Measurements from ENCODE around the gene SUSD3.

The SUSD3 gene

DNA sequence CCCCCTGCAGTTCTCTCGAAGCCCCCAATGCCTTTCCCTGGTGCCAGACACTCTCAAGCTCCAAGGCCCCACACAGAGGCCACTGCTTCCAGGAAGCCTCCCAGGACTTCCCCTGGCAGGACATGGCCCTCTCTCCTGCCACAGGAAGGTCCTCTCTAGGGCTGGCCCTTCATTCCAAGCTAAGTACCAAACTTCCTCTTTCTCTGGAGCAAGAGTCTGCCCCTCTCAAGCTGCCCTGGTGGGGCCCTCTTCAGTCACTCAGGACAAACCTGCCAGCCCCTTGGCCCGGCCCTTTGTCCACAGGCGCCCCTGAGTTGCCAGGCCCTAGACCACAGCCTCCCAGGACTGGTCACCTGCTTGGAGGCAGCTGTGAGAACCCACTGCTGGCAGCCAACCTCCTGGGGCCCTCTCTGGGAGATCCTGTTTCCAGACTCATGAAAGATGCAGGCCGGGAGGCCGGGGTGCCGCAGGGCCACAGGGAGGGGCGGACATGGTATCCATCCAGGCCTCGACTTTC is 69.0 kb downstream of the SUSD3 start:
- TF ChIP-seq, protein P1, sequence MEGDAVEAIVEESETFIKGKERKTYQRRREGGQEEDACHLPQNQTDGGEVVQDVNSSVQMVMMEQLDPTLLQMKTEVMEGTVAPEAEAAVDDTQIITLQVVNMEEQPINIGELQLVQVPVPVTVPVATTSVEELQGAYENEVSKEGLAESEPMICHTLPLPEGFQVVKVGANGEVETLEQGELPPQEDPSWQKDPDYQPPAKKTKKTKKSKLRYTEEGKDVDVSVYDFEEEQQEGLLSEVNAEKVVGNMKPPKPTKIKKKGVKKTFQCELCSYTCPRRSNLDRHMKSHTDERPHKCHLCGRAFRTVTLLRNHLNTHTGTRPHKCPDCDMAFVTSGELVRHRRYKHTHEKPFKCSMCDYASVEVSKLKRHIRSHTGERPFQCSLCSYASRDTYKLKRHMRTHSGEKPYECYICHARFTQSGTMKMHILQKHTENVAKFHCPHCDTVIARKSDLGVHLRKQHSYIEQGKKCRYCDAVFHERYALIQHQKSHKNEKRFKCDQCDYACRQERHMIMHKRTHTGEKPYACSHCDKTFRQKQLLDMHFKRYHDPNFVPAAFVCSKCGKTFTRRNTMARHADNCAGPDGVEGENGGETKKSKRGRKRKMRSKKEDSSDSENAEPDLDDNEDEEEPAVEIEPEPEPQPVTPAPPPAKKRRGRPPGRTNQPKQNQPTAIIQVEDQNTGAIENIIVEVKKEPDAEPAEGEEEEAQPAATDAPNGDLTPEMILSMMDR (IDR thresholded peaks at IDR 0.05): no peak

DNA sequence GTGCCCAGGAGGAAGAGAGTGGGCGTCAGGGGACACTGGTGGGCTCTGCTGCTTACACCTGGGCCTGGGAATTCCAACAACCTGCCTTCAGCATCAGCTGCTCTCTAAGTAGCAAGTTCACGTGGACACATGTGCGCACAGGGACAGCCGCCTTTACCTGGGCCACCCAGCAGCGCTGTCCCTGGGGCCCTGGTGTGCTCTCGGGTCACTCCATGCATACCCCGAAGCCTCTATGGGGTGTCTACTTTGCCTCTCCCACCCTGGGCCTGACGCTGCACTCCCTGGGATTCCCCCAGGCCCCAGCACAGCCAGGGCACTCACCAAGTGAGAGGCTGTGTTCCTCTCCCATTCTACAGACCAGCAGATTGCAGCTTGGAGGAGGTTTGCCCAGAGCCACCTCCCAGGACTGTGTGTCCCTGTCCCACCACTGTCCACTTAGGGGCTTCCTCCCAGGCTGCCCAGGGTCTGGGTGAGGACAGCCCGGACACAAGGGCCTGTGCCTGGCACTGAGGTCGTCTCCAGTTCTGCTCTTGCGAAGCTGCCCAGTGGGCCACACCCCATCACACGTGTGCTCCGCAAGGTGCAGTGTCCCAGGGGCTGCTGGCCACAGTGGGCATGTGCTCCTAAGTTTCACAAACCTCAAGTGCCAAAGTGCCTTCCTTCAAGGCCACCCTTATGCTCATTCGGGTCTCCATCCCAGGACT is 69.7 kb downstream of the SUSD3 start:
- TF ChIP-seq, protein P1 (IDR thresholded peaks at IDR 0.05): no peak

DNA sequence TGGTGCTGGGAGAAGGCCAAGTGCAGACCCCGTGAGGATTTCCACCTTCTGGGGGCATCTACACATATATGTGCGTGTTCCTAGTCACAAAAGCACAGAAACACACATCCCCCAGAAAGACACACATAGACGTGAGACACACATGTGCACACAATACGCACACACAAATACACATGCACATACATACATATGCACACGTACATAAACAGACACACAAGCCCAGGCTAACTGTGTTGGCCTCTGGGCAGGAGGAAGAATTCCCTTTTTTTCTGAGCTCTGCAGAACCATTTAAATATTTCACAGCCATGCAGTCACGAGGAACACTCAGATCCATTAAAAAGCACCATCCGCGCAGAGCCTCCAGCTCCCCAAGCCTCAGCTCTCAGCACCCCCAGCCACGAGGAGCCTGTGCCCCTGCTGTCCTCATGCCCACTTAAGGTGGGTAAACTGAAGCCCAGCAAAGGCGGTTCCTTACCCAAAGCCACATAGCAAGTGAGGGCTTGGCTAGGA is 70.3 kb downstream of the SUSD3 start:
- TF ChIP-seq, protein P1 (IDR thresholded peaks at IDR 0.05): no peak

DNA sequence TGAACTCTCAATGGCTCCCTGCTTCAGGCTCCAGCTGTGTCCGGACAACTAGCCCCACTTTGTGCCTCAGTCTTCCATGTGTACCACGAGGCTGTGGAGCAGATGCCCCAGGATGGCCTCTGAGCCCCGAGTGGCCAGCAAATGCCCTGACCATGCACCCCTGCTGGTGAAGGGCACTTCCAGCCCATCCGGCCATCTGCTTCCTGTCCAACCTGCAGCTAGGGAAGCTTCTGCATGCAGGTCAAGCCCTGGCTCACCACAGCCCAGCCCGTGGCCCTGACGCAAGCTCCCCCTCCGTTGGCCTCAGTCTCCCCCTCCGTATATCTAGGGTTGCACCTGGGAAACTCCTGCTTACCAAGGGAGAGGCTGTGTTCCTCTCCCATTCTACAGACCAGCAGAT is 70.8 kb downstream of the SUSD3 start:
- TF ChIP-seq, protein P1 (IDR thresholded peaks at IDR 0.05): no peak

DNA sequence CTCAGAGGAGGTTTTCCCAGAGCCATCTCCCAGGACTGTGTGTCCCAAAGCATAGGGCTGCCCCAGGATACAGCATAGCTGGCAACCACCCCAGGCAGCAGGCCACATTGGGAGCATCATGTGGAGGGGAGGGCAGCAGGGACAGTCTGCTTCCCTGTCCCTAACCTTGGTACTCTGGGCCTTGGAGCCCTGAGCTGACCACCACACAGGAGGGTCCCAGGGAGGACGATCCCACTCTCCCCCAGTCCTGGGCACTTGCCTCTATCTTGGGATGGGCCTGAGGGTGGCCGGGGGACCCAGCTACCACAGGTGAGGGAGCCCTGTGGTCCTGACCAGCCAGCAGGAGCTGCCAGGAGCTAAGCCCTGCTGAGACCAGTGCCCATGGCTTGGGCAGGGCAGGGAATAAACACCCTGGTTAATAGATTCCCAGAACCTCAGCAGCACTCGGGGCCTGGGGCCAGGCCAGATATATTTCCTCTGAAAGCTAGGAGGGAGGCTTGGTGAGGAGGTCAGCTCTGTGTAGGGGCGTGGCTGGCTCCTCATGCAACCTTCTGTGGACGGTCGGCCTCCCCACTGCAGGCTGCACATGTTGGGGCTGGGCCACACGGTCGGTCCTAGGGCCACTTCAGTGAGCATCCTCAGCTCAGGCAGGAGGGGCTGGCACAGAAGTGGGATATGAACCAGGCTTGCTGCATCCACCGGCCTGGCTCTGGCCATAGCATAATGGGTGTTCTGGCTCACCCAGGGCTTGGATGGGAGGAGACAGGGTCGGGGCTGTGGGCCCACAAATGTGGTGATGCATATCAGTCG is 71.4 kb downstream of the SUSD3 start:
- TF ChIP-seq, protein P1 (IDR thresholded peaks at IDR 0.05): no peak

DNA sequence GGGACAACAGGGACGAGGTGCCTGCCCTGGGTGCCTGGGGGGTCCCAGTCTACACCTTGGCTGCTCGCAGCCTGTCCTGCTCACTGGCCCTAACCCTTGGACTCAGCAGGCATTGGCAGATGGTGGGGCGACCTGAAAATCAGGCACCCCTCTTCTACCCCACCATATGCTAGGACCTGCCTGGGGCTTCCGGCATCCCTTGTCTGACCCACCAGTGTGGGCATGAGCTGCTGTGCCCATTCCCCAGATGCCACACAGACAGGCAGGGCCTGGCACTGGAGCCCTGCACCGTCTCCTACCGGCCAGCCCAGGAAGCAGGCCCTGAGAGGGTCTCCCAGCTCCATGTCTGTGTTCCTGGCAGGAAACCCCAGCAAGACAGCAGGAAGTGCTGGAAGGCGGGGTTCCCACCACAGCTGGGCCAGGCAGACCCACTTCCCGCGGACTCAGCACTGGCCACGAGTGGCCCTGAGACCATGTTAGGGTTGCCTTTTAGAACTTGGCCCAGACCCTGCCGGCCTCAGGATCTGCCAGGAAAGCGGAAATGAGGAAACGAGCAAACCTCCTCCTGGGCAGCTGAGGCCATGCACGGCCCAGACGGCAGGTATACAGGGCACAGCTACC is 72.5 kb downstream of the SUSD3 start:
- TF ChIP-seq, protein P1 (IDR thresholded peaks at IDR 0.05): no peak

DNA sequence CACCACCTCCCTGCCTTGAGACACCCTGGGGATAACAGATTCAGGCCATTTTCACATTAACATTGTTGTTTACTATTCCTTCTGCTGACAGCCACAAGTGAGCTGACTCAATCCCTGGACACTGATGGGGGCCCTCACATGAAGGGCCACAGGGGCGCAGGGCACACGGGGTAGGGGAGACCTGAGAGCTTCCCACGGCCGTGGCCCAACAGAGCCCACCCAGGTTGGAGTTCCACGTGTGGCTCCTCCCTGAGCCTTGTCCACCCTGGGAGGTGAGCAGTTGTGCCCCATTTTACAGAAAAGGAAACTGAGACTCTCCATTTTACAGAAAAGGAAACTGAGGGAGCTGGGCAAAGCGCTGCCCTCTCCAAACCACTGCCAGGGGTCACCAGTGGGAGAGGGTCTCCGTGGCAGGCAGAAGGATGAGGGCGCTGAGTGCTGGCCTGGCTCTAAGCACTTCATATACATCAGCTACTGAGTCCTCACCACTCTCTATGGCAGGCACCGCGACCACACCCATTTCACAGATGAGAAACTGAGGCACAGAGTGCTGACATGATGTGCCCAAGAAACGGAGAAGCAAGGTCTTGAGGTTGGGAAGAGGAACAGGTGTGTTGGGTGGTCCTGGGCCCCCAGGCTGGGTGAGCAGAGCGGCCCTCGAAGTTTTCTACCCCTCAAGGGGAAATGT is 73.2 kb downstream of the SUSD3 start:
- TF ChIP-seq, protein P1 (IDR thresholded peaks at IDR 0.05): no peak

Measured in LNCAP (cell line).